Measurements from ENCODE around the gene UQCRHL.
"Not testable (repeated sequence)": the region's sequence is repeated elsewhere in the genome, so short reads cannot be mapped to it uniquely, and the experiment has no call there.

UQCRHL gene

GRCh38 chr1:15835741-15836510, 28.5 kb upstream of the UQCRHL start:
- in situ Hi-C loops (cut with HindIII; ENCODE audit: low sequenced_read_pairs), result no loop called here

GRCh38 chr1:15835205-15835740, 27.8 kb upstream of the UQCRHL start:
- in situ Hi-C loops (cut with HindIII; ENCODE audit: low sequenced_read_pairs), result no loop called here

- in situ Hi-C loops (cut with HindIII; ENCODE audit: low sequenced_read_pairs), result no loop called here
Measured at GRCh38 chr1:15834406-15835204, 27.2 kb upstream of the UQCRHL start.

- in situ Hi-C loops (cut with HindIII; ENCODE audit: low sequenced_read_pairs), result no loop called here
Measured at GRCh38 chr1:15833842-15834405, 26.5 kb upstream of the UQCRHL start.

GRCh38 chr1:15833069-15833679, 25.7 kb upstream of the UQCRHL start:
- in situ Hi-C loops (cut with HindIII; ENCODE audit: low sequenced_read_pairs), result no loop called here

GRCh38 chr1:15830258-15830657, 22.8 kb upstream of the UQCRHL start:
- in situ Hi-C loops (cut with HindIII; ENCODE audit: low sequenced_read_pairs), result no loop called here

- in situ Hi-C loops (cut with HindIII; ENCODE audit: low sequenced_read_pairs), result not testable (repeated sequence)
Measured at GRCh38 chr1:15828931-15829330, 21.5 kb upstream of the UQCRHL start.

GRCh38 chr1:15827567-15827966, 20.1 kb upstream of the UQCRHL start:
- in situ Hi-C loops (cut with HindIII; ENCODE audit: low sequenced_read_pairs), result not testable (repeated sequence)

GRCh38 chr1:15826810-15827507, 19.5 kb upstream of the UQCRHL start:
- in situ Hi-C loops (cut with HindIII; ENCODE audit: low sequenced_read_pairs), result no loop called here

GRCh38 chr1:15825800-15826199, 18.4 kb upstream of the UQCRHL start:
- in situ Hi-C loops (cut with HindIII; ENCODE audit: low sequenced_read_pairs), result no loop called here

- in situ Hi-C loops (cut with HindIII; ENCODE audit: low sequenced_read_pairs), result no loop called here
Measured at GRCh38 chr1:15820478-15820877, 13.0 kb upstream of the UQCRHL start.

GRCh38 chr1:15816674-15817073, 9.2 kb upstream of the UQCRHL start:
- in situ Hi-C loops (cut with HindIII; ENCODE audit: low sequenced_read_pairs), result no loop called here

- in situ Hi-C loops (cut with HindIII; ENCODE audit: low sequenced_read_pairs), result no loop called here
Measured at GRCh38 chr1:15810073-15810472, 2.6 kb upstream of the UQCRHL start.

GRCh38 chr1:15808955-15809354, 1.5 kb upstream of the UQCRHL start:
- in situ Hi-C loops (cut with HindIII; ENCODE audit: low sequenced_read_pairs), result no loop called here

GRCh38 chr1:15807121-15807520, 328 bp downstream of the UQCRHL start:
- in situ Hi-C loops (cut with HindIII; ENCODE audit: low sequenced_read_pairs), result no loop called here

- in situ Hi-C loops (cut with HindIII; ENCODE audit: low sequenced_read_pairs), result loop anchor here (5.0 kb wide), 2 partner anchors 73 to 263 kb away; no protein-coding TSS in a partner anchor
Measured at GRCh38 chr1:15804060-15804459, 3.4 kb downstream of the UQCRHL start.

- in situ Hi-C loops (cut with HindIII; ENCODE audit: low sequenced_read_pairs), result loop anchor here (5.0 kb wide), 2 partner anchors 74 to 264 kb away; no protein-coding TSS in a partner anchor
Measured at GRCh38 chr1:15803380-15803779, 4.1 kb downstream of the UQCRHL start.

- in situ Hi-C loops (cut with HindIII; ENCODE audit: low sequenced_read_pairs), result loop anchor here (5.0 kb wide), 2 partner anchors 75 to 265 kb away; no protein-coding TSS in a partner anchor
Measured at GRCh38 chr1:15802234-15802965, 5.0 kb downstream of the UQCRHL start.
